HCEC 1CT (cell line): ENCODE measurements around the gene SNRPA.
"Not testable (repeated sequence)": the region's sequence is repeated elsewhere in the genome, so short reads cannot be mapped to it uniquely, and the experiment has no call there.

Source experiments
- DNase-seq: peaks from one replicate; pipeline ENCODE4 v3.0.0-alpha.2; 2017

SNRPA gene

GRCh38 chr19:40777937-40778705 lies 27.1 kb downstream of the SNRPA start, which contains the start of gene RAB4B:
Gene RAB4B (plus strand): TSS chr19:40778247. CDS start chr19:40778376, 129 bp downstream.
- peak; percentile 99 for DNase-seq

GRCh38 chr19:40778706-40779284 lies 27.8 kb downstream of the SNRPA start:
- peak; percentile 53 for DNase-seq

GRCh38 chr19:40780582-40780981 lies 29.6 kb downstream of the SNRPA start:
- DNase-seq, result no peak

GRCh38 chr19:40781140-40781539 lies 30.1 kb downstream of the SNRPA start:
- DNase-seq, result no peak

GRCh38 chr19:40783711-40784110 lies 32.7 kb downstream of the SNRPA start:
- DNase-seq, result no peak

GRCh38 chr19:40784146-40784545 lies 33.1 kb downstream of the SNRPA start:
- DNase-seq, result not testable (repeated sequence)

GRCh38 chr19:40785526-40785925 lies 34.5 kb downstream of the SNRPA start:
- no peak for DNase-seq

GRCh38 chr19:40786060-40787037 lies 35.3 kb downstream of the SNRPA start:
- DNase-seq, result no peak

GRCh38 chr19:40791349-40791748 lies 40.3 kb downstream of the SNRPA start:
- no peak for DNase-seq

- DNase-seq, result no peak
These were observed 41.0 kb downstream of the SNRPA start for GRCh38 chr19:40791996-40792395.

- no peak for DNase-seq
These were observed 46.4 kb downstream of the SNRPA start for GRCh38 chr19:40797166-40797962.

- no peak for DNase-seq
These were observed 47.1 kb downstream of the SNRPA start for GRCh38 chr19:40797963-40798682.

GRCh38 chr19:40798683-40799557 lies 47.9 kb downstream of the SNRPA start, which contains the start of gene EGLN2:
Gene EGLN2 (plus strand): TSS chr19:40799191. CDS start chr19:40800573, 1,382 bp downstream.
- DNase-seq, result peak; percentile 99

GRCh38 chr19:40799558-40800338 lies 48.7 kb downstream of the SNRPA start:
- DNase-seq, result no peak

- no peak for DNase-seq
These were observed 49.5 kb downstream of the SNRPA start for GRCh38 chr19:40800339-40800996.

GRCh38 chr19:40800997-40801377 lies 50.0 kb downstream of the SNRPA start:
- no peak for DNase-seq

- no peak for DNase-seq
These were observed 50.7 kb downstream of the SNRPA start for GRCh38 chr19:40801426-40802299.
